Panc1 (cell line): Measurements from ENCODE around the gene FARS2. TPM values are rescaled to one million over a fixed set of nuclear protein-coding genes. Genes with fewer than 3 reads are reported as not detected.

ENCODE experiments used
- ATAC-seq: fragments of 200-7000 bp; cut with Tn5 transposase; 2 replicates; pipeline ENCODE4 v1.9.1; 2020; ENCODE audit warnings: mild to moderate bottlenecking, moderate library complexity
- BruUV-seq: library from RNA; stranded (reverse); fragments of 400-500 nt; replicated peaks from 2 replicates; lab custom pipeline; 2021; lab: Mats Ljungman, UMichigan
- CTCF ChIA-PET: fragments of 300-600 bp; sonication (Branson Sonifier 250); formaldehyde crosslinking; loops from one replicate; lab custom pipeline; 2022; ENCODE audit warnings: antibody characterized with exemption; lab: Charles Lee
- POLR2A ChIA-PET: fragments of 300-600 bp; sonication (Branson Sonifier 250); formaldehyde crosslinking; loops from one replicate; lab custom pipeline; 2022; ENCODE audit warnings: antibody characterized with exemption; lab: Charles Lee
- DNase-seq: peaks from one replicate; pipeline ENCODE4 v3.0.0-alpha.2; 2010; ENCODE audit warnings: low read depth, low spot score
- H3K27ac ChIP-seq: 2 replicates; pipeline ENCODE4 v1.5.1; 2011; ENCODE audit warnings: mild to moderate bottlenecking, low read length, inconsistent platforms
- H3K27me3 ChIP-seq: fragments of 200-500 bp; sonication (Bioruptor generic); 2 replicates; pipeline ENCODE4 v1.6.0; 2014; ENCODE audit warnings: low read length, inconsistent platforms; ENCODE audit not compliant: control insufficient read depth, insufficient read depth
- H3K36me3 ChIP-seq: fragments of 200-500 bp; sonication (Bioruptor generic); 2 replicates; pipeline ENCODE4 v1.5.1; 2014; ENCODE audit warnings: inconsistent platforms, mild to moderate bottlenecking, low read length, moderate library complexity; ENCODE audit not compliant: control insufficient read depth, insufficient read depth
- H3K4me1 ChIP-seq: 2 replicates; pipeline ENCODE4 v1.5.1; 2011; ENCODE audit warnings: inconsistent platforms, mild to moderate bottlenecking, low read length, moderate library complexity; ENCODE audit not compliant: control insufficient read depth, insufficient read depth
- H3K4me3 ChIP-seq, 2 experiments: 2 replicates each; pipeline ENCODE4 v1.5.1; 2011 to 2012; ENCODE audit warnings: low read depth in 2 of 2, low read length in 2 of 2, mild to moderate bottlenecking in 2 of 2, inconsistent platforms in 1 of 2, moderate library complexity in 1 of 2
- H3K9me3 ChIP-seq: fragments of 200-500 bp; sonication (Bioruptor generic); 2 replicates; pipeline ENCODE4 v1.5.1; 2014; ENCODE audit warnings: low read depth, mild to moderate bottlenecking, inconsistent platforms, low read length, moderate library complexity; ENCODE audit not compliant: control insufficient read depth, insufficient read depth
- POLR2AphosphoS5 ChIP-seq: IDR thresholded peaks from 2 replicates; pipeline ENCODE4 v1.6.1; 2012; ENCODE audit warnings: mild to moderate bottlenecking, low read depth, low read length, moderate library complexity
- REST ChIP-seq, 2 experiments: IDR thresholded peaks; 2 replicates each; pipeline ENCODE4 v1.6.1; 2011 to 2012; ENCODE audit warnings: low read depth in 2 of 2, control low read depth in 1 of 2, low read length in 1 of 2, mild to moderate bottlenecking in 1 of 2, moderate library complexity in 1 of 2; ENCODE audit not compliant: insufficient read depth in 1 of 2
- SIN3A ChIP-seq: IDR thresholded peaks from 2 replicates; pipeline ENCODE4 v1.6.1; 2012; ENCODE audit warnings: low read depth, mild to moderate bottlenecking, low read length, moderate library complexity, borderline replicate concordance; ENCODE audit not compliant: insufficient read depth
- TCF7L2 ChIP-seq: IDR thresholded peaks from 2 replicates; pipeline ENCODE4 v1.6.1; 2011; ENCODE audit warnings: mild to moderate bottlenecking, low read depth, low read length, inconsistent platforms
- in situ Hi-C: cut with HindIII; loops from 2 replicates; pipeline ENCODE4 v1.10.0; 2016; ENCODE audit warnings: low sequenced_read_pairs, low pct_unique_long_range_greater_than_20kb
- intact Hi-C: fragments of 100-400 bp; cut with micrococcal nuclease; formaldehyde crosslinking; loops from one replicate; pipeline ENCODE4 v1.10.0; 2022; ENCODE audit not compliant: unreplicated experiment
- total RNA-seq: library from RNA; stranded (reverse); gene quantifications from one replicate; pipeline ENCODE4 v1.2.1, GENCODE V29; 2021; ENCODE audit not compliant: unreplicated experiment
- TF ChIP-seq, protein P1 (sequence below): fragments of 450-650 bp; IDR thresholded peaks from 2 replicates; pipeline ENCODE4 v1.5.1; 2017; ENCODE audit warnings: mild to moderate bottlenecking

Gene FARS2
- total RNA-seq, 1 experiment from 2014 or later = 12.8 TPM

DNA sequence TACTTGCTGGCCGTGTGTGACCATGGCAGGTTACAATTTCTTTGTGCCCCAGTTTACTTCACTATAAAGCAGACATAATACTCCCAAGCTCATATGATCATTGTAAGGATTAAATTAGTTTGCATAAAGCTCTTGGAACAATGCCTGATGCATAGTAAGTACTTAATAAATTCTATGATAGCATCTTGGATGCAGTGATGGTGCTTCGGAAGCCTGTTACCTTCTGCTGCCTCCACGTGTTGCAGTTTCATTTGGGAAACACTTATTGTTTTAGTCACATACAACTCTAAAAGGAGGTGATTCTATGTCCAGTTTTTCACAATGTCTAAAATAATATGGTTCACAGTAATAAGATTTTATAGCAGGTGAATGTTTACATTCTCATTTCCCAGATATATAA, 401.5 kb downstream of the FARS2 start:
- Histone ChIP-seq H3K27me3 (no peaks in the 10 kb centered on the region), H3K9me3 (no peaks in the 10 kb centered on the region), H3K27ac (no peak overlapping the region), H3K36me3 (no peaks in the 10 kb centered on the region), H3K4me1 (no peaks in the 10 kb centered on the region), H3K4me3 (no peak overlapping the region)
- no TSS peak for BruUV-seq
- in situ Hi-C loops (no loop called here), intact Hi-C loops (no loop called here)
- DNase-seq (no peak), ATAC-seq (no peak)
- ChIA-PET CTCF (no interaction called here), POLR2A (no interaction called here)
- TF ChIP-seq REST (IDR thresholded peaks at IDR 0.05; ENCODE audit: insufficient read depth in 1 of 2, low read depth in 2 of 2, low read length in 1 of 2) (no peak), POLR2AphosphoS5 (no peak), SIN3A (no peak), TCF7L2 (no peak)
- TF ChIP-seq, protein P1, sequence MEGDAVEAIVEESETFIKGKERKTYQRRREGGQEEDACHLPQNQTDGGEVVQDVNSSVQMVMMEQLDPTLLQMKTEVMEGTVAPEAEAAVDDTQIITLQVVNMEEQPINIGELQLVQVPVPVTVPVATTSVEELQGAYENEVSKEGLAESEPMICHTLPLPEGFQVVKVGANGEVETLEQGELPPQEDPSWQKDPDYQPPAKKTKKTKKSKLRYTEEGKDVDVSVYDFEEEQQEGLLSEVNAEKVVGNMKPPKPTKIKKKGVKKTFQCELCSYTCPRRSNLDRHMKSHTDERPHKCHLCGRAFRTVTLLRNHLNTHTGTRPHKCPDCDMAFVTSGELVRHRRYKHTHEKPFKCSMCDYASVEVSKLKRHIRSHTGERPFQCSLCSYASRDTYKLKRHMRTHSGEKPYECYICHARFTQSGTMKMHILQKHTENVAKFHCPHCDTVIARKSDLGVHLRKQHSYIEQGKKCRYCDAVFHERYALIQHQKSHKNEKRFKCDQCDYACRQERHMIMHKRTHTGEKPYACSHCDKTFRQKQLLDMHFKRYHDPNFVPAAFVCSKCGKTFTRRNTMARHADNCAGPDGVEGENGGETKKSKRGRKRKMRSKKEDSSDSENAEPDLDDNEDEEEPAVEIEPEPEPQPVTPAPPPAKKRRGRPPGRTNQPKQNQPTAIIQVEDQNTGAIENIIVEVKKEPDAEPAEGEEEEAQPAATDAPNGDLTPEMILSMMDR = no peak

DNA sequence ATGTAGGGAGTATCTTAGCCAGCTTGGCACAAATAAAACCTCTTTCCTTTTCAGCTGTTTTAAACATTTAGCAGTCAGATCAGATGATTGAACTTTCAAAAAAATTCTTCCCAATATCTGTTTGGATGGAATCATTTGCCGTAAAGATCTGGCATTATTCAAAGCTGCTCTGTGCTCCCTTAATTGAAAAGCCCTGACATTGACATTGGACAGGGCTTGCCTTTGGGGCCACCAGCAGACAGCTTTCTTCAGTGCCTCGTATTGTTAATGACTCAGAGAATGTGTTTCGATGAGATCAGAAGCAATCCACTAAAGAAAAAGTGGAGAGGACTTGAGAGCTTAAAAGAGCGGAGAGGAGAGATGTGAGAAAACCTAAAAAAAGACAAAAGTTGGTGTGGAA, 401.9 kb downstream of the FARS2 start:
- BruUV-seq = no TSS peak
- Histone ChIP-seq H3K27me3 (no peaks in the 10 kb centered on the region), H3K4me1 (no peaks in the 10 kb centered on the region), H3K27ac (no peak overlapping the region), H3K9me3 (no peaks in the 10 kb centered on the region), H3K36me3 (no peaks in the 10 kb centered on the region), H3K4me3 (no peak overlapping the region)
- no peak for DNase-seq
- CTCF ChIA-PET = no interaction called here
- intact Hi-C loops = no loop called here
- in situ Hi-C loops = no loop called here
- ATAC-seq = no peak
- TF ChIP-seq, protein P1 = no peak
- TF ChIP-seq SIN3A (no peak), REST (IDR thresholded peaks at IDR 0.05; ENCODE audit: insufficient read depth in 1 of 2, low read depth in 2 of 2, low read length in 1 of 2) (no peak), POLR2AphosphoS5 (no peak), TCF7L2 (no peak)
- POLR2A ChIA-PET = no interaction called here
